Measurements from ENCODE around the gene LRRC31. TPM values are rescaled to one million over a fixed set of nuclear protein-coding genes. Genes with fewer than 3 reads are reported as not detected.

Gene LRRC31
- polyA plus RNA-seq, 3 donors = not detected

DNA sequence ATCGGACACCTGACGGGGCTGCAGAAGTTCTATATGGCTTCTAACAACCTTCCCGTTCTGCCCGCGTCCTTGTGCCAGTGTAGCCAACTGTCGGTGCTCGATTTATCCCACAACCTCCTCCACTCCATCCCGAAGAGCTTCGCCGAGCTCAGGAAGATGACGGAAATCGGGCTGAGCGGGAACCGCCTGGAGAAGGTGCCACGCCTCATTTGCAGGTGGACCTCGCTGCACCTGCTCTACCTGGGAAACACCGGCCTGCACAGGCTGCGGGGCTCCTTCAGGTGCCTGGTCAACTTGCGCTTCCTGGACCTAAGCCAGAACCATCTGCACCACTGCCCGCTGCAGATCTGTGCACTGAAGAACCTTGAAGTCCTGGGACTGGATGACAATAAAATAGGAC is 47.2 kb downstream of the LRRC31 start:
- no peak overlapping the region for H3K9ac ChIP-seq (ENCODE audit: insufficient read depth, low read length, poor library complexity, severe bottlenecking)
- H3K27ac ChIP-seq (ENCODE audit: low read depth in 1 of 2, low read length in 2 of 2) = no peak overlapping the region
- H3K27me3 Mint-ChIP-seq (ENCODE audit: low read depth in 3 of 3) = peaks cover 1 to 4% (median 3%) of the 10 kb centered on the region in 3 donors
- no peak overlapping the region for H3K27ac Mint-ChIP-seq
- no peak for DNase-seq
- no peak overlapping the region for H3K4me2 ChIP-seq (replicated peaks; ENCODE audit: extremely low read depth, low read length, poor library complexity, severe bottlenecking)
- peaks cover 0 to 2% (median 0%) of the 10 kb centered on the region in 7 donors for H3K9me3 Mint-ChIP-seq
- no peaks in the 10 kb centered on the region for H3K4me1 ChIP-seq (ENCODE audit: control insufficient read depth in 1 of 2, insufficient read depth in 2 of 2, low read length in 2 of 2)
- H3K79me2 ChIP-seq (ENCODE audit: insufficient read depth, low read length) = no peaks in the 10 kb centered on the region
- no peak overlapping the region for H2AFZ ChIP-seq (ENCODE audit: insufficient read depth, low read depth, low read length, poor library complexity, severe bottlenecking)
- no peaks in the 10 kb centered on the region for H4K20me1 ChIP-seq (ENCODE audit: insufficient read depth, low read length)
- intact Hi-C loops (cut with micrococcal nuclease) = no loop called here
- TF ChIP-seq, protein P1, sequence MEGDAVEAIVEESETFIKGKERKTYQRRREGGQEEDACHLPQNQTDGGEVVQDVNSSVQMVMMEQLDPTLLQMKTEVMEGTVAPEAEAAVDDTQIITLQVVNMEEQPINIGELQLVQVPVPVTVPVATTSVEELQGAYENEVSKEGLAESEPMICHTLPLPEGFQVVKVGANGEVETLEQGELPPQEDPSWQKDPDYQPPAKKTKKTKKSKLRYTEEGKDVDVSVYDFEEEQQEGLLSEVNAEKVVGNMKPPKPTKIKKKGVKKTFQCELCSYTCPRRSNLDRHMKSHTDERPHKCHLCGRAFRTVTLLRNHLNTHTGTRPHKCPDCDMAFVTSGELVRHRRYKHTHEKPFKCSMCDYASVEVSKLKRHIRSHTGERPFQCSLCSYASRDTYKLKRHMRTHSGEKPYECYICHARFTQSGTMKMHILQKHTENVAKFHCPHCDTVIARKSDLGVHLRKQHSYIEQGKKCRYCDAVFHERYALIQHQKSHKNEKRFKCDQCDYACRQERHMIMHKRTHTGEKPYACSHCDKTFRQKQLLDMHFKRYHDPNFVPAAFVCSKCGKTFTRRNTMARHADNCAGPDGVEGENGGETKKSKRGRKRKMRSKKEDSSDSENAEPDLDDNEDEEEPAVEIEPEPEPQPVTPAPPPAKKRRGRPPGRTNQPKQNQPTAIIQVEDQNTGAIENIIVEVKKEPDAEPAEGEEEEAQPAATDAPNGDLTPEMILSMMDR (IDR thresholded peaks at IDR 0.05) = no peak
- H3K36me3 Mint-ChIP-seq = no peaks in the 10 kb centered on the region
- no peak overlapping the region for H3K4me3 Mint-ChIP-seq
- H3K4me3 ChIP-seq (replicated peaks in 1 of 3; ENCODE audit: low read depth in 2 of 3, low read length in 3 of 3) = no peak overlapping the region
- 98% methylated on average over 19 of the region's 20 CpGs for WGBS (ENCODE audit: insufficient coverage)
- H3K4me1 Mint-ChIP-seq = no peaks in the 10 kb centered on the region
- H3K9me3 ChIP-seq (replicated peaks in 1 of 2; ENCODE audit: control insufficient read depth in 1 of 2, insufficient read depth in 1 of 2, low read length in 2 of 2) = no peaks in the 10 kb centered on the region
- H3K27me3 ChIP-seq (ENCODE audit: control insufficient read depth in 2 of 2, insufficient read depth in 2 of 2, low read length in 2 of 2) = no peaks in the 10 kb centered on the region
- no peaks in the 10 kb centered on the region for H3K36me3 ChIP-seq (replicated peaks in 1 of 2; ENCODE audit: control insufficient read depth in 1 of 2, insufficient read depth in 2 of 2, low read length in 2 of 2)

DNA sequence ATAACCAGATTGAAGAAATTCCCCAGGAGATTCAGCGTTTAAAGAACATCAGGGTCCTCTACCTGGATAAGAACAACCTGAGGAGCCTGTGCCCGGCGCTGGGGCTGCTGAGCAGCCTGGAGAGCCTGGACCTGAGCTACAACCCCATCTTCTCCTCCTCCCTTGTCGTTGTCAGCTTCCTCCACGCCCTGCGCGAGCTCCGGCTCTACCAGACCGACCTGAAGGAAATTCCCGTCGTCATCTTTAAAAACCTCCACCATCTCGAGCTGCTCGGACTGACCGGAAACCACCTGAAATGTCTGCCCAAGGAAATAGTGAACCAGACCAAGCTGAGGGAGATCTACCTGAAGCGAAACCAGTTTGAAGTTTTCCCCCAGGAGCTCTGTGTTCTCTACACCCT is 47.6 kb downstream of the LRRC31 start:
- no peak for DNase-seq
- intact Hi-C loops (cut with micrococcal nuclease) = no loop called here
- Histone ChIP-seq H3K4me1 (ENCODE audit: control insufficient read depth in 1 of 2, insufficient read depth in 2 of 2, low read length in 2 of 2) (no peaks in the 10 kb centered on the region), H2AFZ (ENCODE audit: insufficient read depth, low read depth, low read length, poor library complexity, severe bottlenecking) (no peak overlapping the region), H3K27me3 (ENCODE audit: control insufficient read depth in 2 of 2, insufficient read depth in 2 of 2, low read length in 2 of 2) (no peaks in the 10 kb centered on the region), H3K4me2 (replicated peaks; ENCODE audit: extremely low read depth, low read length, poor library complexity, severe bottlenecking) (no peak overlapping the region), H3K79me2 (ENCODE audit: insufficient read depth, low read length) (no peaks in the 10 kb centered on the region), H3K9ac (ENCODE audit: insufficient read depth, low read length, poor library complexity, severe bottlenecking) (no peak overlapping the region), H3K36me3 (replicated peaks in 1 of 2; ENCODE audit: control insufficient read depth in 1 of 2, insufficient read depth in 2 of 2, low read length in 2 of 2) (no peaks in the 10 kb centered on the region), H3K9me3 (replicated peaks in 1 of 2; ENCODE audit: control insufficient read depth in 1 of 2, insufficient read depth in 1 of 2, low read length in 2 of 2) (no peaks in the 10 kb centered on the region), H3K4me3 (replicated peaks in 1 of 3; ENCODE audit: low read depth in 2 of 3, low read length in 3 of 3) (no peak overlapping the region), H3K27ac (ENCODE audit: low read depth in 1 of 2, low read length in 2 of 2) (no peak overlapping the region), H4K20me1 (ENCODE audit: insufficient read depth, low read length) (no peaks in the 10 kb centered on the region)
- WGBS (ENCODE audit: insufficient coverage) = 92% methylated on average over 15 of the region's 15 CpGs
- H3K27ac Mint-ChIP-seq = no peak overlapping the region
- TF ChIP-seq, protein P1 (IDR thresholded peaks at IDR 0.05) = no peak
- H3K27me3 Mint-ChIP-seq (ENCODE audit: low read depth in 3 of 3) = peaks cover 1 to 4% (median 3%) of the 10 kb centered on the region in 3 donors
- H3K36me3 Mint-ChIP-seq = no peaks in the 10 kb centered on the region
- no peaks in the 10 kb centered on the region for H3K4me1 Mint-ChIP-seq
- no peak overlapping the region for H3K4me3 Mint-ChIP-seq
- peaks cover 0 to 2% (median 0%) of the 10 kb centered on the region in 7 donors for H3K9me3 Mint-ChIP-seq
